Sigmoid colon (tissue), 7 donors: Measurements from ENCODE around the gene NGFR. TPM values are rescaled to one million over a fixed set of nuclear protein-coding genes. Genes with fewer than 3 reads are reported as not detected.

Source experiments
- DNase-seq: peaks from one replicate; pipeline ENCODE4 v3.0.0-alpha.2; 2019
- H3K27ac ChIP-seq, 4 donors: fragments of 200-600 bp; sonication (generic); one replicate each; pipeline ENCODE4 v1.5.1; 2016 to 2019; ENCODE audit warnings: mild to moderate bottlenecking in 1 of 4
- H3K27me3 ChIP-seq, 3 donors: fragments of 200-600 bp; sonication (generic); one replicate each; pipeline ENCODE4 v1.5.1; 2019; ENCODE audit warnings: mild to moderate bottlenecking in 1 of 3
- H3K36me3 ChIP-seq, 4 donors: fragments of 200-600 bp; sonication (generic); one replicate each; pipeline ENCODE4 v1.5.1; 2016 to 2019
- H3K4me1 ChIP-seq, 4 donors: fragments of 200-600 bp; sonication (generic); one replicate each; pipeline ENCODE4 v1.5.1; 2017 to 2019
- H3K4me3 ChIP-seq, 4 donors: fragments of 200-600 bp; sonication (generic); one replicate each; pipeline ENCODE4 v1.5.1; 2017 to 2019; ENCODE audit warnings: mild to moderate bottlenecking in 2 of 4, moderate library complexity in 1 of 4
- H3K9me3 ChIP-seq, 4 donors: fragments of 200-600 bp in 3 of 4; sonication (generic) in 3 of 4; one replicate each; pipeline versions ENCODE4 v1.5.1 to v1.6.1; 2013 to 2019
- EP300 ChIP-seq, 4 donors: sonication (generic); formaldehyde crosslinking; IDR thresholded peaks; one replicate each; pipeline ENCODE4 v1.6.1; 2017; ENCODE audit warnings: antibody characterized with exemption in 4 of 4
- POLR2A ChIP-seq, 2 donors: fragments of 450-650 bp; IDR thresholded peaks; one replicate each; pipeline ENCODE4 v1.6.1; 2016; ENCODE audit warnings: antibody characterized with exemption in 2 of 2, mild to moderate bottlenecking in 2 of 2, moderate library complexity in 2 of 2
- POLR2AphosphoS5 ChIP-seq, 4 donors: sonication (generic); formaldehyde crosslinking; IDR thresholded peaks; one replicate each; pipeline ENCODE4 v1.6.1; 2017; ENCODE audit warnings: antibody characterized with exemption in 4 of 4
- WGBS, 2 donors: extraction: QIAGEN DNeasy Blood & Tissue Kit; methylation state at CpG; one replicate each; pipeline ENCODE4 v1.1.7; 2013; 5-methylcytosine and 5-hydroxymethylcytosine counted together
- intact Hi-C: fragments of 100-400 bp; cut with DNase I; formaldehyde crosslinking; loops from one replicate; pipeline ENCODE4 v1.15.1; 2023
- polyA plus RNA-seq, 3 donors: library from polyadenylated mRNA; stranded (reverse); fragments of 200-250 nt; gene quantifications; one replicate each; pipeline ENCODE4 v1.2.3, GENCODE V29; 2013
- total RNA-seq, 4 donors: library from RNA; depleted of rRNA; stranded (reverse); fragments of >200 nt; gene quantifications; one replicate each; pipeline ENCODE4 v1.1.0, GENCODE V29; 2016
- TF ChIP-seq, protein P1 (sequence below), 4 experiments: fragments of 450-650 bp in 3 of 4; fragments of 200-600 bp in 1 of 4; IDR thresholded peaks; one replicate each; pipeline ENCODE4 v1.5.1; 2016 to 2019; ENCODE audit warnings: antibody characterized with exemption in 4 of 4, mild to moderate bottlenecking in 3 of 4, moderate library complexity in 2 of 4
- donor health status: healthy with polysubstance abuse.
- donor health status: Bipolar disorder and iron deficiency.
- donor health status: healthy.

The NGFR gene
- total and polyA plus RNA-seq, 7 donors, result 0.46 to 15.2 (median 6.9) TPM

DNA sequence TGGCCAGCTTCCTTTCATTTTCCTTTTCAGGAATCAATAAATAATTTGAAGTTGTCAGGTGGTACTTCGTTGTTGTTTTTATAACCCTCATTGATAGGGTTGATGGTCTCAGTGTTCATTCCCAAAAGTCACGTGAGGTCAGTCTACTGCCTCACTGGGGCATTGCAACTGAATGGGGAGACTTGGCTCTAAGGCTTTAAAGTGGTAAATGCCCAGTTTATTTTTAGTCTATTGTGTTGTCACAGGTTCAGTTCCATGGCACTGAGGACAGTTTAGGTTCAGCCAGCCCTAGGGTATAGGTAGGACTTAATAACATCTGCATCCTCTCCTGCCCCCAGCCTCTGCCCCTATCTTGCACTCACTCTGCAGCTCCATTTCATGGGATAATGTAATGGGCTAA, 33.5 kb upstream of the NGFR start:
- no peak for DNase-seq
- no peak overlapping the region for H3K27ac ChIP-seq
- no peaks in the 10 kb centered on the region for H3K4me1 ChIP-seq
- intact Hi-C loops, result no loop called here
- TF ChIP-seq EP300 (IDR thresholded peaks at IDR 0.05) (no peak), POLR2AphosphoS5 (IDR thresholded peaks at IDR 0.05) (no peak), POLR2A (IDR thresholded peaks at IDR 0.05) (no peak)
- TF ChIP-seq, protein P1, sequence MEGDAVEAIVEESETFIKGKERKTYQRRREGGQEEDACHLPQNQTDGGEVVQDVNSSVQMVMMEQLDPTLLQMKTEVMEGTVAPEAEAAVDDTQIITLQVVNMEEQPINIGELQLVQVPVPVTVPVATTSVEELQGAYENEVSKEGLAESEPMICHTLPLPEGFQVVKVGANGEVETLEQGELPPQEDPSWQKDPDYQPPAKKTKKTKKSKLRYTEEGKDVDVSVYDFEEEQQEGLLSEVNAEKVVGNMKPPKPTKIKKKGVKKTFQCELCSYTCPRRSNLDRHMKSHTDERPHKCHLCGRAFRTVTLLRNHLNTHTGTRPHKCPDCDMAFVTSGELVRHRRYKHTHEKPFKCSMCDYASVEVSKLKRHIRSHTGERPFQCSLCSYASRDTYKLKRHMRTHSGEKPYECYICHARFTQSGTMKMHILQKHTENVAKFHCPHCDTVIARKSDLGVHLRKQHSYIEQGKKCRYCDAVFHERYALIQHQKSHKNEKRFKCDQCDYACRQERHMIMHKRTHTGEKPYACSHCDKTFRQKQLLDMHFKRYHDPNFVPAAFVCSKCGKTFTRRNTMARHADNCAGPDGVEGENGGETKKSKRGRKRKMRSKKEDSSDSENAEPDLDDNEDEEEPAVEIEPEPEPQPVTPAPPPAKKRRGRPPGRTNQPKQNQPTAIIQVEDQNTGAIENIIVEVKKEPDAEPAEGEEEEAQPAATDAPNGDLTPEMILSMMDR (IDR thresholded peaks at IDR 0.05), result no peak
- H3K4me3 ChIP-seq, result no peak overlapping the region
- H3K9me3 ChIP-seq, result peaks cover 0 to 7% (median 1%) of the 10 kb centered on the region in 4 donors
- no peaks in the 10 kb centered on the region for H3K36me3 ChIP-seq
- H3K27me3 ChIP-seq, result peaks cover 0 to 36% (median 0%) of the 10 kb centered on the region in 3 donors
- 27 to 52% methylated on average over 2 of the region's 2 CpGs for WGBS, 2 donors

DNA sequence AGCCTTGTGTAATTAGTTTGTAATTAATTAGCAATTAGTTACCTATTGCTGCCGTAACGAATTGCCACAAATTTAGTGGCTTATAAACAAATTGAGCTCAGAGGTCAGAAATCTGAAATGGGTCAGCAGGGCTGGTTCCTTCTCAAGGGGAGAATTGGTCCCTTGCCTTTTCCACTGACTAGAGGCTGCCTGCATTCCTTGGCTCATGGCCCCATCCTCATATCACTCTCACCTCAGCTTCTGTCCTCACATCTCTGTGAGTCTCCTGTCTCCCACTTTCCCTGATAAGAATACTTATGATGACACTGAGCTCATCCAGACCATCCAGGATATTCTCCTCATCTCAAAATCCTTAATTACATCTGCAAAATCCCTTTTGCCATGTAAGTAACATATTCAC, 31.0 kb upstream of the NGFR start:
- no peak for TF ChIP-seq POLR2AphosphoS5 (IDR thresholded peaks at IDR 0.05)
- TF ChIP-seq, protein P1 (IDR thresholded peaks at IDR 0.05), result no peak
- no peak for TF ChIP-seq POLR2A (IDR thresholded peaks at IDR 0.05)
- no peak for TF ChIP-seq EP300 (IDR thresholded peaks at IDR 0.05)
- no peaks in the 10 kb centered on the region for H3K36me3 ChIP-seq
- H3K4me1 ChIP-seq, result no peaks in the 10 kb centered on the region
- H3K4me3 ChIP-seq, result no peak overlapping the region
- WGBS, 2 donors, result 70 to 87% methylated on average over 2 of the region's 2 CpGs
- no peak for DNase-seq
- peaks cover 0 to 7% (median 1%) of the 10 kb centered on the region in 4 donors for H3K9me3 ChIP-seq
- H3K27me3 ChIP-seq, result peaks cover 0 to 29% (median 0%) of the 10 kb centered on the region in 3 donors
- intact Hi-C loops, result no loop called here
- no peak overlapping the region for H3K27ac ChIP-seq

DNA sequence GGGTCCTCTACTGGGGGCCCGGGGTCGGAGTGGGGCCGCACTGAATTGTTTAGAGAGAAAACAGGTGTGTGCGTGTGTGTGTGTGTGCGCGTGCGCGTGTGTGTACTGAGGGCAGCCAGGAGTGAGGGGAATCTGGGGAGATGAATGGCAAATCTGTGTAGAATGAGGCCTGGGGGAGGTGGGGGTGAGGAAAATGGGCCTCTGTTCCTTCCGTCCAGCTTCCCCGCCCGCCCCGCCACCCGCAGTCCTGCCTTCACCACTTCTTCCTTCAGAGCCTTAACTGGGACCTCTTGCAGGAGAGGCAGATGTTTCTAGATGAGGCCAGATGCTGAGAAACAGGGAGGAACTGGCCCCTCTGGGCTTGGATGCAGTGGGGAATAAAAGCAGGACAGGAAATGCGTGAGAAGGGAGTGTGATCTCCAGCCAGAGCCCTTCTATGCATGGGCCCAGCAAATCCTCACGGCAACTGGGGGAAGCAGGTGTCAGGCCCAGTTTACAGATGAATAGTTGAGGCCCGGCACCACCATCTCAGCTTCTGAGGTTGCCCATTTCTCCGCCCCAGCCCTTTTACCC, 29.7 kb upstream of the NGFR start:
- Histone ChIP-seq H3K4me1 (peaks cover 0 to 8% (median 8%) of the 10 kb centered on the region in 4 donors), H3K27me3 (peaks cover 6 to 31% (median 8%) of the 10 kb centered on the region in 3 donors), H3K4me3 (no peak overlapping the region), H3K9me3 (peaks cover 0 to 7% (median 1%) of the 10 kb centered on the region in 4 donors), H3K27ac (no peak overlapping the region), H3K36me3 (no peaks in the 10 kb centered on the region)
- intact Hi-C loops, result no loop called here
- TF ChIP-seq EP300 (IDR thresholded peaks at IDR 0.05) (no peak), POLR2AphosphoS5 (IDR thresholded peaks at IDR 0.05) (no peak), POLR2A (IDR thresholded peaks at IDR 0.05) (no peak)
- TF ChIP-seq, protein P1 (IDR thresholded peaks at IDR 0.05), result no peak
- WGBS, 2 donors, result 73 to 77% methylated on average over 17 of the region's 17 CpGs
- no peak for DNase-seq

DNA sequence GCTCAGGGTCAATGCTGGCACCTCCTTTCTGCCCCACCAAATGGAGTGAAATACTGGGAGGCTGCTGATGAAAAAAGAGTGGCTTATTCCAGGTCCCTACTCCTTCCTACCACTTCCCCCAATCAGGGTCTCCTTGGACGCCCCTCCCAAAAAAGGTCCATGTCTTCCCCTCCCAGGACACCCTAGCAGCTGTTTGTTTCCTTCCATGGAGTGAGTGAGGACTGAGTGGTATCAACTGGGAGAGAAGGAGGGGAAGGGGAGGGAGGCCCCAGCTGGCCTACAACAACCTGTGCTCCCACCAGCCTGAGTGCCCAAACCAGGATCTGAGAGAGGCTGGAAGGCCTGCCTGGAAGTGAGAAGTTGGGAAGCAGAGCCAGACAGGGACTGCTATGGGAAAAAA, 28.7 kb upstream of the NGFR start:
- H3K27me3 ChIP-seq, result peaks cover 8 to 38% (median 9%) of the 10 kb centered on the region in 3 donors
- TF ChIP-seq, protein P1 (IDR thresholded peaks at IDR 0.05), result no peak
- TF ChIP-seq EP300 (IDR thresholded peaks at IDR 0.05), result no peak
- no peak for TF ChIP-seq POLR2AphosphoS5 (IDR thresholded peaks at IDR 0.05)
- TF ChIP-seq POLR2A (IDR thresholded peaks at IDR 0.05), result no peak

More for the DNA sequence above, 28.7 kb upstream of the NGFR start:
- DNase-seq, result no peak
- peaks cover 0 to 7% (median 1%) of the 10 kb centered on the region in 4 donors for H3K9me3 ChIP-seq
- no peak overlapping the region for H3K27ac ChIP-seq
- H3K36me3 ChIP-seq, result no peaks in the 10 kb centered on the region
- H3K4me3 ChIP-seq, result no peak overlapping the region
- 77 to 83% methylated on average over 1 of the region's 1 CpG for WGBS, 2 donors
- H3K4me1 ChIP-seq, result peaks cover 0 to 18% (median 12%) of the 10 kb centered on the region in 4 donors
- intact Hi-C loops, result no loop called here
